Endodermal cell (in vitro differentiated cells): ENCODE data around the gene FN3K. TPM values are rescaled to one million over a fixed set of nuclear protein-coding genes. Genes with fewer than 3 reads are reported as not detected.

Source experiments
- DNase-seq: peaks from one replicate; pipeline ENCODE4 v3.0.0-alpha.2; 2017
- H3K27ac ChIP-seq: 2 replicates; pipeline ENCODE4 v1.5.1; 2013; ENCODE audit warnings: mild to moderate bottlenecking, low read depth, low read length, moderate library complexity
- H3K27me3 ChIP-seq: 2 replicates; pipeline ENCODE4 v1.6.1; 2013; ENCODE audit warnings: mild to moderate bottlenecking, low read length, moderate library complexity; ENCODE audit not compliant: insufficient read depth, control insufficient read depth, poor library complexity, severe bottlenecking
- H3K36me3 ChIP-seq: 2 replicates; pipeline ENCODE4 v1.7.0; 2013; ENCODE audit warnings: mild to moderate bottlenecking, low read length, moderate library complexity; ENCODE audit not compliant: control insufficient read depth, insufficient read depth
- H3K4me1 ChIP-seq: one replicate; pipeline ENCODE4 v1.7.0; 2013; ENCODE audit warnings: low read length; ENCODE audit not compliant: control insufficient read depth, insufficient read depth
- H3K4me3 ChIP-seq: 2 replicates; pipeline ENCODE4 v1.5.1; 2013; ENCODE audit warnings: mild to moderate bottlenecking, low read length, moderate library complexity
- H3K9ac ChIP-seq: 2 replicates; pipeline ENCODE4 v1.6.1; 2013; ENCODE audit warnings: mild to moderate bottlenecking, low read length, moderate library complexity; ENCODE audit not compliant: poor library complexity, severe bottlenecking; ENCODE audit errors: extremely low read depth
- H3K9me3 ChIP-seq: 2 replicates; pipeline ENCODE4 v1.6.1; 2013; ENCODE audit warnings: mild to moderate bottlenecking, low read length, moderate library complexity; ENCODE audit not compliant: control insufficient read depth
- H3K27ac Mint-ChIP-seq: 2 replicates; pipeline ENCODE4 v1.8.0; 2020; ENCODE audit warnings: mixed read lengths
- H3K27me3 Mint-ChIP-seq: 2 replicates; pipeline ENCODE4 v1.8.0; 2021; ENCODE audit warnings: mild to moderate bottlenecking, mixed read lengths; ENCODE audit not compliant: insufficient read depth
- H3K36me3 Mint-ChIP-seq: 2 replicates; pipeline ENCODE4 v1.8.0; 2020; ENCODE audit warnings: low read depth, mixed read lengths
- H3K4me1 Mint-ChIP-seq: 2 replicates; pipeline ENCODE4 v1.8.0; 2020; ENCODE audit warnings: mixed read lengths
- H3K4me3 Mint-ChIP-seq: 2 replicates; pipeline ENCODE4 v1.8.0; 2020; ENCODE audit warnings: mild to moderate bottlenecking, moderate library complexity, mixed read lengths
- H3K9me3 Mint-ChIP-seq: 2 replicates; pipeline ENCODE4 v1.8.0; 2020; ENCODE audit warnings: mild to moderate bottlenecking, mixed read lengths
- WGBS, 2 experiments: methylation state at CpG; one replicate each; pipeline versions ENCODE4 v1.1.5 to v1.1.7; 2013; ENCODE audit warnings: missing lambda C conversion rate in 2 of 2, mixed read lengths in 1 of 2; ENCODE audit not compliant: insufficient coverage in 1 of 2, insufficient read length in 1 of 2; 5-methylcytosine and 5-hydroxymethylcytosine counted together
- total RNA-seq, 2 donors: library from RNA; stranded (reverse); fragmentation: NEBNext Ultra II Directional in 1 of 2; extraction: Animal tissue kit (Norgen Biotek cat#: 25700) in 1 of 2; gene quantifications; 2 replicates in 1 of 2; 3 replicates in 1 of 2; pipeline ENCODE4 v1.2.1, GENCODE V29; 2021
- TF ChIP-seq, protein P1 (sequence below): fragments of 200-600 bp; sonication (generic); conservative IDR thresholded peaks from 2 replicates; pipeline ENCODE4 v1.5.0; 2021; ENCODE audit warnings: antibody characterized with exemption, mild to moderate bottlenecking

The FN3K gene
- total RNA-seq, 2 donors from 2014 or later = 24.7 to 35.6 TPM

DNA sequence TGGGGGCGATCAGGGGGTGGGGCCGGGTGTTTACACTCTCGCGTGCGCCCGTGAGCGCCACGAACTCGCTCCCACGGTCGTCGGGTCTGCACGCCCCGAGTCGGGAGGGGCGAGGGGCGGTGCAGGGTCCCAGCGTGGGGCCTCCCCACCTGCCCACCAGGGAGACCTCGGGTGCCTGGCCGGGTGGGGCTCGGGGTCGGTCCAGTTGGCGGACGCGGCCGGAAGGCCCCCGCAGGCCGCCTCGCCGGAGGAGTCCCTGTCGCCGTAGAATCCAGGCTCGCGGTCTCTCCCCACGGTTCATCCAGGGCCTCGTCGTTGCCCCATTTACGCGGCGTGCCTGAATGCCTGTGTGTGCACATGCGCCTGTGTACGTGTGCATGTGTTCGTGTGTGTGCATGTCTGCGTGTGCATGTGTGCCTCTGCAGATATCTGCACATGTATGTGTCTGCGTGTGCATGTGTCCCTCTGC lies 36.4 kb upstream of the FN3K start:
- peaks cover 55% of the 10 kb centered on the region for H3K27me3 Mint-ChIP-seq

DNA sequence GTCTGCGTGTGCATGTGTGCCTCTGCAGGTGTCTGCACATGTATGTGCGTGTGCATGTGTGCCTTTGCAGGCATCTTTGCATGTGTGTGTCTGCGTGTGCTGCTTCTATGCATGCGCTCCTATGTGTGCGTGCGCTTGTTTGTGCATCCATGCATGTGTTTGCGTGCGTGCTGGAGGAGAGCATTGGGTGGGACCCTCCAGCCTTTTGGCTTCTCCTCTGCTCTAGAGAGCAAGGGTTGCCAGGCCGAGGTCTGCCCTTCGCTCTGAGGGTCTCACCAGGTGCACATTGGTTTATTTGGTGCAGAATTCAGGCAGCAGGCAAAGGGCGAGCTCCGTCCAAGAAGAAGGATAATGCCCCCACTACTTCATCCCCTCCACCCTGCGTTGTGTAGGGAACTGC lies 35.9 kb upstream of the FN3K start:
- no peak overlapping the region for H3K9ac ChIP-seq
- peaks cover 7% of the 10 kb centered on the region for H3K36me3 Mint-ChIP-seq
- H3K4me1 ChIP-seq = no peaks in the 10 kb centered on the region
- peaks cover 50% of the 10 kb centered on the region for H3K27me3 ChIP-seq
- no peaks in the 10 kb centered on the region for H3K36me3 ChIP-seq
- no peaks in the 10 kb centered on the region for H3K4me1 Mint-ChIP-seq
- TF ChIP-seq, protein P1, sequence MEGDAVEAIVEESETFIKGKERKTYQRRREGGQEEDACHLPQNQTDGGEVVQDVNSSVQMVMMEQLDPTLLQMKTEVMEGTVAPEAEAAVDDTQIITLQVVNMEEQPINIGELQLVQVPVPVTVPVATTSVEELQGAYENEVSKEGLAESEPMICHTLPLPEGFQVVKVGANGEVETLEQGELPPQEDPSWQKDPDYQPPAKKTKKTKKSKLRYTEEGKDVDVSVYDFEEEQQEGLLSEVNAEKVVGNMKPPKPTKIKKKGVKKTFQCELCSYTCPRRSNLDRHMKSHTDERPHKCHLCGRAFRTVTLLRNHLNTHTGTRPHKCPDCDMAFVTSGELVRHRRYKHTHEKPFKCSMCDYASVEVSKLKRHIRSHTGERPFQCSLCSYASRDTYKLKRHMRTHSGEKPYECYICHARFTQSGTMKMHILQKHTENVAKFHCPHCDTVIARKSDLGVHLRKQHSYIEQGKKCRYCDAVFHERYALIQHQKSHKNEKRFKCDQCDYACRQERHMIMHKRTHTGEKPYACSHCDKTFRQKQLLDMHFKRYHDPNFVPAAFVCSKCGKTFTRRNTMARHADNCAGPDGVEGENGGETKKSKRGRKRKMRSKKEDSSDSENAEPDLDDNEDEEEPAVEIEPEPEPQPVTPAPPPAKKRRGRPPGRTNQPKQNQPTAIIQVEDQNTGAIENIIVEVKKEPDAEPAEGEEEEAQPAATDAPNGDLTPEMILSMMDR = no peak
- no peak overlapping the region for H3K27ac Mint-ChIP-seq
- peak overlapping the region; percentile 77 for H3K4me3 ChIP-seq
- peak overlapping the region; percentile 61 for H3K4me3 Mint-ChIP-seq
- no peak for DNase-seq
- peaks cover 7% of the 10 kb centered on the region for H3K9me3 Mint-ChIP-seq
- no peak overlapping the region for H3K27ac ChIP-seq
- WGBS, 2 experiments = 73 to 76% methylated on average over 13 of the region's 13 CpGs
- H3K9me3 ChIP-seq = peaks cover 6% of the 10 kb centered on the region
- peaks cover 52% of the 10 kb centered on the region for H3K27me3 Mint-ChIP-seq

More for the DNA sequence above, 36.4 kb upstream of the FN3K start:
- no peak overlapping the region for H3K9ac ChIP-seq
- TF ChIP-seq, protein P1 = no peak
- peaks cover 9% of the 10 kb centered on the region for H3K36me3 Mint-ChIP-seq
- peak overlapping the region; percentile 61 for H3K4me3 Mint-ChIP-seq
- H3K27ac Mint-ChIP-seq = no peak overlapping the region
- peaks cover 10% of the 10 kb centered on the region for H3K9me3 ChIP-seq
- H3K27ac ChIP-seq = no peak overlapping the region
- no peaks in the 10 kb centered on the region for H3K36me3 ChIP-seq
- WGBS, 2 experiments = 11 to 27% methylated on average over 16 to 45 of the region's 45 CpGs
- peak overlapping the region; percentile 77 for H3K4me3 ChIP-seq
- no peak for DNase-seq
- no peaks in the 10 kb centered on the region for H3K4me1 ChIP-seq
- H3K9me3 Mint-ChIP-seq = peaks cover 12% of the 10 kb centered on the region
- no peaks in the 10 kb centered on the region for H3K4me1 Mint-ChIP-seq
- peaks cover 50% of the 10 kb centered on the region for H3K27me3 ChIP-seq

DNA sequence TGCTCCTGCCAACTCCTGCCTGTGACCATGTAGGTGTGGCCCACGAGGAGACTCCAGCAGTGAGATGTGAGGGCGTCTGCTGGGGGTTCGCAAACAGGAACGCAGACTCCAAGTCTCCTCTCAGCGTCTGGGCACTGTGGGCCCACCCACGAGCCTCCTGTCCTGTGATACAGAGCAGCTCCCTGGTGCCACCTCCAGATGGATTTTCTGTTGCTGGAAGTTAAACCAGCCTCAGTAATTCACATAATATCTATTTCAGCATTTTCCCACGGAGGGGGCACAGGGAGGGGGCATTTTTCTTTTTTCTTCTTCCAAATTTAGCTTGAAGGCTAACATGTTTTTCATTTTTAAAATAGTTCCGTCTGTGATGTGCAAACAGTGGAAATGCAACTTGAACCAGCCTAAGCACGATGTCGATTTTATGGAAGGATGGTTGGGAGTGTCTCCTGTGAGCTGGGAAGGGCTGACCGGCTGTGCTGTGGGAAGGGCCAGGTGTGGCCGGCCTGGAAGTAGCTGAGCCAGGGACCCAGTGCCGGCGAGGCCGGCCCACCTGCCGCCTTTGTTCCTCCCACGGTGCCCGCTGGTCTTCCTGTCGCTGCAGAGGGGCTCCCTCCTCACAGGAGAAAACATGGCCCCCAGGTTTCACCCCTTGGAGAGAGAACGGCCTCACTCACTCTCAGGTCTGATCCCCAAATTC lies 33.0 kb upstream of the FN3K start:
- DNase-seq = no peak
- H3K36me3 Mint-ChIP-seq = no peaks in the 10 kb centered on the region
- TF ChIP-seq, protein P1 = no peak
- peaks cover 25% of the 10 kb centered on the region for H3K27me3 Mint-ChIP-seq
- Histone ChIP-seq H3K4me1 (no peaks in the 10 kb centered on the region), H3K9ac (no peak overlapping the region), H3K27ac (no peak overlapping the region), H3K27me3 (peaks cover 29% of the 10 kb centered on the region), H3K9me3 (no peaks in the 10 kb centered on the region), H3K36me3 (no peaks in the 10 kb centered on the region), H3K4me3 (no peak overlapping the region)
- H3K4me1 Mint-ChIP-seq = no peaks in the 10 kb centered on the region
- 80 to 87% methylated on average over 12 to 20 of the region's 20 CpGs for WGBS, 2 experiments
- H3K27ac Mint-ChIP-seq = no peak overlapping the region
- no peaks in the 10 kb centered on the region for H3K9me3 Mint-ChIP-seq
- H3K4me3 Mint-ChIP-seq = no peak overlapping the region
